ENCODE data around the gene ZNF804A.

DNA sequence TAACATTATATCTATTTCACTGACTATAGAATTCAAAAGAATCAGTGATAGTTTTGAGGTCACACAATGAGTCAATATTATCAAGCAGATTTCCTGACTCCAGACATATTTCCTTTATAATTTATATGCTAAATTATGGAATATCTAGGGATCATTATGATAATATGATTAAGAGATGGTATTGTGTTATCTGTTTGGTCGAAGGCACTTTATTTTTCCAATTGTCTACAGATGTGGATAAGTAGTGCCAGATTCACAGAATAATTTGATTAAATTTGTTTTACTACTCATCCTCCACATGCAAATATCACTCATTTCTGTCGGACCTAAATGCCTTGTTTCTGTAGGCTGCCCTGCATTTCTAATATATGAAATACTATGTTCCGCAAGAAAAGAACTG lies 4.4 kb downstream of the ZNF804A start:
- TF ChIP-seq, protein P1, sequence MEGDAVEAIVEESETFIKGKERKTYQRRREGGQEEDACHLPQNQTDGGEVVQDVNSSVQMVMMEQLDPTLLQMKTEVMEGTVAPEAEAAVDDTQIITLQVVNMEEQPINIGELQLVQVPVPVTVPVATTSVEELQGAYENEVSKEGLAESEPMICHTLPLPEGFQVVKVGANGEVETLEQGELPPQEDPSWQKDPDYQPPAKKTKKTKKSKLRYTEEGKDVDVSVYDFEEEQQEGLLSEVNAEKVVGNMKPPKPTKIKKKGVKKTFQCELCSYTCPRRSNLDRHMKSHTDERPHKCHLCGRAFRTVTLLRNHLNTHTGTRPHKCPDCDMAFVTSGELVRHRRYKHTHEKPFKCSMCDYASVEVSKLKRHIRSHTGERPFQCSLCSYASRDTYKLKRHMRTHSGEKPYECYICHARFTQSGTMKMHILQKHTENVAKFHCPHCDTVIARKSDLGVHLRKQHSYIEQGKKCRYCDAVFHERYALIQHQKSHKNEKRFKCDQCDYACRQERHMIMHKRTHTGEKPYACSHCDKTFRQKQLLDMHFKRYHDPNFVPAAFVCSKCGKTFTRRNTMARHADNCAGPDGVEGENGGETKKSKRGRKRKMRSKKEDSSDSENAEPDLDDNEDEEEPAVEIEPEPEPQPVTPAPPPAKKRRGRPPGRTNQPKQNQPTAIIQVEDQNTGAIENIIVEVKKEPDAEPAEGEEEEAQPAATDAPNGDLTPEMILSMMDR (conservative IDR thresholded peaks at IDR 0.05; ENCODE audit: low read depth, low read length), result no peak
- no peak for TF ChIP-seq EZH2 (IDR thresholded peaks at IDR 0.05; ENCODE audit: borderline replicate concordance, low read depth, low read length, poor library complexity, severe bottlenecking)
